ENCODE results near the gene PPID.
"Not testable (repeated sequence)": the region's sequence is repeated elsewhere in the genome, so short reads cannot be mapped to it uniquely, and the experiment has no call there.

The PPID gene

GRCh38 chr4:158663707-158664625 lies 59.2 kb downstream of the PPID start:
- not testable (repeated sequence) for H3K9me3 ChIP-seq (ENCODE audit: control insufficient read depth, insufficient read depth, low read length); H3K9ac ChIP-seq (ENCODE audit: low read depth, low read length); H3K27me3 ChIP-seq (ENCODE audit: control insufficient read depth, insufficient read depth, low read length); H3K4me3 ChIP-seq (ENCODE audit: low read depth, low read length); H3K36me3 ChIP-seq (ENCODE audit: control insufficient read depth, insufficient read depth, low read length); H3K4me1 ChIP-seq (ENCODE audit: control insufficient read depth, insufficient read depth, low read length)

GRCh38 chr4:158663255-158663654 lies 59.9 kb downstream of the PPID start:
- H3K4me1 ChIP-seq (ENCODE audit: control insufficient read depth, insufficient read depth, low read length); H3K4me3 ChIP-seq (ENCODE audit: low read depth, low read length); H3K9me3 ChIP-seq (ENCODE audit: control insufficient read depth, insufficient read depth, low read length); H3K36me3 ChIP-seq (ENCODE audit: control insufficient read depth, insufficient read depth, low read length); H3K9ac ChIP-seq (ENCODE audit: low read depth, low read length); H3K27me3 ChIP-seq (ENCODE audit: control insufficient read depth, insufficient read depth, low read length): not testable (repeated sequence)

Data from iPS-15b (cell line).